Stimulated activated CD4-positive, alpha-beta T cell treated with anti-CD3 and anti-CD28 coated beads, Interleukin-1b, Interleukin-23, amount 100 ng/mL, for 48 hours (primary cell): Measurements from ENCODE around the gene AXL.
"Not testable (repeated sequence)": the region's sequence is repeated elsewhere in the genome, so short reads cannot be mapped to it uniquely, and the experiment has no call there.

Source experiments
- DNase-seq: peaks from one replicate; pipeline ENCODE4 v3.0.0-alpha.2; 2020

AXL gene

DNA sequence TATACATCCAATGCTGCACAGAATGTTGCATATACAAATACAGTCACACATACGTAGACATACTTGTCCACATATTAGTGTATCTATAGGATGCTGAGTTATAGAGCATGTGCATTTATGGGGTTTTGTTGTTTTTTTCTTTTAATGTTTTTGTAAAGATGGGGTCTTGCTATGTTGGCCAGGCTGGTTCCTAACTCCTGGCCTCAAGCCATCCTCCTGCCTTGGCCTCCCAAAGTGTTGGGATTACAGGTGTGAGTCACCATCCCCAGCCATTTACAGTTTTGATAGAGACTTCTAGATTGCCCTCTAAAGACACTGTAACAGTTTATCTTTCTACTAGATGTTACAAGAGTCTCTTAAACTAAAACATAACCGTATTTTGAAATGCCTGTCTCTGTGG is 59.5 kb downstream of the AXL start:
- DNase-seq = no peak

DNA sequence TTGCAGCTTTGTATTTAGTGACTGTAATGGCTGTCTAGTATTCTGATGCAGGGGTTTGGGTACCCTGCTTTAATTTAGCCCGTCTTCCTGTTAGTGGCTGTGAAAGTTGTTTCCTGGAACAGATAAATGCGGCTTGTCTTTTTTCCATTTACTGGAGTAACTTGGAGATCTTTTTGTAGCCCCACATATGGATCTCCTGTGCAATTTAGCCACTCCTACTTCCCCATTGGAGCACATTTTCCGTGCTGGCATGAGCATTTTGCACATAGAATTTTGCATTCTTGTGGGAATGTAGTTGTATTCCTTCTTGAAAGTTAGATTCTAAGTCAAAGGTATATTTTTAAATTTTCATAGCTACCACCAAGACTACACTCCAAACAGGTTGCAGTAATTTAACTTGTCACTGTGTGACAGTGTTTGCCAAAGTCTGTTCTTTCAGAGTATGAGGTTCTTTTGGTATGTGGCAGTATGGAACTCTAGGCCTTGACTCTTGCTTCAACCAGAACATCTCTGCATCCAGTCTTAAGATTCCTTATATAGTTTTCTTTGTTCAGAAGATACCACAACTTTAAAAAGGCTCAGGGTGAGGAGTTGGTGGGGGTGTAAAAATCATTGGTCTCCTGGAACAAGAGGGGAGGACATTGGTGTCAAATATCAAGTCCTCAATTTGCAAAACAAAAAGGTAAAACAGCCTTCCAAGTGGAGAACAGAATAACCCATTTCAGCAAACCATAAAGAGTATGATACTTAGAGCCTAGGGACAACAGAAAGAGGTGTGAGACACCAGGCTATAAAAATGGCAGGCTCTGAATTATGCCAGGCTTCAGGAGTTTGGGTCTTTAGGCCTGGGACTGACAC is 69.9 kb downstream of the AXL start:
- DNase-seq = no peak

DNA sequence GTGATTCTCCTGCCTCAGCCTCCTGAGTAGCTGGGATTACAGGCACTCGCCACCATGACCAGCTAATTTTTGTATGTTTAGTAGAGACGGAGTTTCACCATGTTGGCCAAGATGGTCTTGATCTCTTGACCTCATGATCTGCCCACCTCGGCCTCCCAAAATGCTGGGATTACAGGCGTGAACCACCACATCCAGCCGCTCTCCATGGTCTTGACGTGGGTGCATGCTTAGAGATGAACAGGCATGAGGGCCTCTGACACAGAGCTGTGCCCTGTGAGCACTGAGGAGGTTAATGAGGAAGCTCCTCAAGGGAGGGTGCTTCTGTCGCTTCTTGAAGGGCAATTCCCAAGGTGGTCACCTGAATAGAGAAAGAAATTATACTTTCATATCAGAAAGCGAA is 70.8 kb downstream of the AXL start:
- not testable (repeated sequence) for DNase-seq

DNA sequence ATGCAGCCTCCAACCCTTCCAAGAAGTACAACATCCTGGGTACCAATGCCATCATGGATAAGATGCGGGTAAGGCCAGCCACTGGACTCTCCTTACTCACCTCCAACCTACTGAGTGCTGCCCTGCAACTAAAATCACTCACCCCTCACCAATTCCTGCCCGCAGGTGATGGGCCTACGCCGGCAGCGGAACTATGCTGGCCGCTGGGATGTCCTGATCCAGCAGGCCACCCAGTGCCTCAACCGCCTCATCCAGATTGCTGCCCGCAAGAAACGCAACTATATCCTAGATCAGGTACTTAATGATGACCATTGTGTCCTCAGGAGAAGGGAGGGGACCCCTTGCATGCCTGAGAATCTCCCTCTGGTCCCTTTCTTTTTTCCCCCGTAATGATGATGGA is 75.4 kb downstream of the AXL start:
- no peak for DNase-seq

DNA sequence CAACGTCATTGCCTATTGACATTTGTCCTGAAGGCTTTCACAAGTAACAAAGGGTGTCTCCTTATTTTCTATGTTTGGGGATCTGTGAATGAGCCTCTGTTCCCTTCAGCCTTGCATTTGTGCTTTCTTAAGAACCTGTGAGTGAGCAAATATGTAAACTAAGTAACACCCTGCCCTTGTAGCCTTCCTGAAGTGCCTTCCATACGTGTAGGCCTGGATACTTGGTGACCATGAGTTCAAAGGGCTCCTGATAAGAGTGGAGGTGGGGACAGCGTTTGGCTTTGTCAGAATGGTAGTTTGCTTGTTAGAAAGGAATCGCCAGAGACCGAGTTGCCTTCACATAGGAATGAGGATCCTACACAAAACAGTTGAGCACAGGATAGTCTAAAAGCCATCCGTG is 76.5 kb downstream of the AXL start:
- DNase-seq = no peak

DNA sequence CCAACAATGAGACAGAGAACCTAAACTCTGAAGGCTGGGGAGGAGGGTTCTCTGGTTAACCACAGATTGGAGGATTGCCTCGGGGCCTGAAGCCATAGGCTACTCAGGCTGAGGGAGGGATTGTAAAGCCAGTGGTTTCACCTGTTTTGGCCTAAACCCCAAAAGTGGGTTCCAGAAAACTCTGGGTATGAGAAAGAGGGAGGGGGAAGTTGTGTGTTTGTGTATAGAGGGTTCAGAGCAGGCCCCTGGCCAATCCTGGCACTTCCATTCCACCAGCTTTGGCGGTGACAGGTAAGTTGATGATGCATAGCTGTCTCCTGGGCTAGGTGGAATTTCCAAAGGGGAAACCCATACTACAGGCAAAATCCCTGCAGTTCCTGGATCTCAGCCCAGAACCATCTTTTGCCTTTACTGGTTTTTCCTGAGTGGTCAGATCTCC is 77.4 kb downstream of the AXL start:
- DNase-seq = no peak

DNA sequence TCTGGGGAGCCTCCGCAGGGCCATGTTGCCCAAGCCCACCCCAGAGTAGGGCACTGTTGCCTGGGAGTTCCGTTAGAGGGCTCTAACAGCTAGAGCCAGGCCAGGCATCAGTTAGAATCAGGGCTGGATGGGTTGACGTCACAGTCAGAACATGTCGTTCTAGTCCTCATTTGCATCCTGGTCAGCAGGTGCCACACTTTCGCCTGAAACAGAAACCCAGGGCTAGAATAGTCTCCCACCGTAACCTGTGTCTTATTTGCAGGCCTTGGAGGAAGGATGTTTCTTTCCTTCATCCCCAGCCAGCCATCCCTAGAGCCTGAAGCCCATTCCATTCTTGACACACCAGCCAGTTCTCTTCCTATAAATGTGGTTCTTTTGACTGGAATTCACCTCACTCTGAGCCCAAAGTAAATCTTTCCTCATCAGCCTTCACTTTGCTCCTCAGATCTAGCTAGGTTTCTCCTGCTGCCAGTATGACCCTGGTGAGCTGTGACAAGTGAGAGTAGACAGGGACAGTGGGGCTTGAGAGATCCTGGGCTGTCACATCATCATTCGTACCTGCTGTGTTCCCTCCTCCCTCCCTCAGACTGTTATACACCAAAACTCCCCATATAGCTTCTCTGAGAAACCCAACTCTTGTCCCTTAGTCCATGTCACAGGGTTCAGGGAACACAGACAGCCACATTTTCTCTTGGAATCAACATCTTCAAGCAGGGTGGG is 78.8 kb downstream of the AXL start:
- no peak for DNase-seq

DNA sequence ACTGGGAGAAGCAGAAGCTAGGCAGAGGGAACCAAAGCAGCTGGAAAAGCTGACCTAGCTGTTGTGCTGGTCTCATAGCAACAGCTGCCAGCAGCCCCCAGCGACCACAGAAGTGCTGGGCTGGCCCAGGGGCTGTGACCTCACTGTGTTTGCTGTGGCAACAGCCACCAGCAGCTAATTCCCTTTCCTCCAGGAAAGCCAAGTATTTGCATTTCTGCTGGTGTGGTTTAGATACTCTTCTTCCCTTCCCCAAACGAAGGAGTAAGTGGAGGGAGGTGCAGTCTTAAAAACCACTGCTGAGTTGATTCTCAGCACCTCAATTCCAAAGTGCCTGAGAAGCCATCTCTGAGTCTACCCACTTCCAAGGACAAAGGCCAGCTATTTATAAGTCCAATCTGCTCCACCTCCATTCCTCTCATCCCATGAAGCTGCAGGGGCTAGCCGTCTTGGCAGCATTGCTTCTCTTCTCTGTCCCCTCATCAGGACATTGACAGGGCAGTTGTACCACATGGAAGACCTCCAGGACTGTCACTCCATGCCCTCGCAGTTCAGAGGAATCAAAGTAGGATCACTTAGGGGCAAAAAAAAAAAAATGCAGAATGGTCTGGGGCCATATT is 79.4 kb downstream of the AXL start:
- DNase-seq = no peak

DNA sequence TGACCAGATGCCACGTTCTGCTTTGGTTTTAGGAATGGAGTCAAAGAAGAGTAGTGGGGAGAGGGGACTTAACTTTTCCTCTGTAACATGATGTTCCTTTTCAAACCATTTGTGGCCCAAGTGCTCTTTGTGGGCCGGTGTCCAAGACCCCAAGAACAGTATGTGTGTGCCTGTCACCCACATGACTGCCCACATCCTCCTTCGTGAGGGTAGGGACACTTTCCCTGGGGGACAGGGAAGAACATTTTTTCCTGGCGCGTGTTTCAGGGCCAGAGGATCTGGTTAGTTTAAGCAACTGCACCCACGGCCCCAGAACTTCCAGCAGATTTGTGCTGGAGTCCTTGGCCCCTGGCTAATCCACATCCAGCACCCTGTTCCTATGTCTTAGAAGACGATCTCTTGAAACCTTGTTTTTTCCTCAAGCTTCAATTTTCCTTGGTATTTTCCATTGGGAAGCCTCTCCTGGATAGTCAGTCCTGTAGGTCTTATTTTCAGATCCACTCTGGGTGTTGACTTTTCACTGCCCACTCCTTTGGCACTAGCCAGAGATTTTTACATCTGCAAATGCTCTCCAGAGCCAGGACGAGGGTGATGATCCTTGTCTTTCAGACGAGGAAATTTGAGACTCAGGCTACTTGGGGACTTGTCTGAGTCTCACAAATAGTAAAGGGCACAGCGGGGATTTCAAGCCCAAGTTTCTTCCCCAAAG is 80.2 kb downstream of the AXL start:
- no peak for DNase-seq

DNA sequence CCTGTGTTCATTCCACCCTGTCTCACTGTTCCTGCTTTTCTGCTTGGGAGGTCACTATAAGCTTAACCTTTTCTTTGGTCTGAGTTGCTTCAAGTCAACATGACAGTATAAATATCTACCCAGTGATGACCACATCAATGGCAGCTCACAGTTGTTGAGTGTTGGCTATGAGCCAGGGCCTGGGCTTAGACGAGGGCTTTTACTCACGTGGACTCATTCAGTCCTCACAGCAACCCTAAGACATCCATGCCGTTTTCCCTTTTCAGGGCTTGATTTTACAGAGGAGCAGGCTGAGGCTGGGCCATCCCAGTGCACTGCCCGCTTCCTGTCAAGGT is 80.7 kb downstream of the AXL start:
- DNase-seq = no peak

DNA sequence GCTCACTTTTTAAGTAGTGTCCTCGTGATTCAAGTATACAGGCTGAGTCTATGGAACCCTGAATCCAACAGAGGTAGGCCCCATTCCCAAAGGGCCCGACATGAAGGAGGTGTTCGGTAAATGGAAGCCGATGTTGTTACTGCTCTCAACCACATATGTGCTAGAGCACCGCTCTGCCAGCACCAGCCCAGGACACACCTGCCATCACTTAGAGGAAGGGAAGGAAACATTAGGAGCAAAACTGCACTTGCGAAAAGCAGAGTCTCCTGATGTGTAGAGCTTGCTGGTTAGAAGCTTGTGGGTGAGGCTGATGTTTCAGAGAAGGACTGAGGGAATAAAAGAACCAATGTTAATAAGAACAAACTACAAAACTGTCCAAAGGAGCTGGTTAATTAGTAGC is 81.5 kb downstream of the AXL start:
- no peak for DNase-seq

DNA sequence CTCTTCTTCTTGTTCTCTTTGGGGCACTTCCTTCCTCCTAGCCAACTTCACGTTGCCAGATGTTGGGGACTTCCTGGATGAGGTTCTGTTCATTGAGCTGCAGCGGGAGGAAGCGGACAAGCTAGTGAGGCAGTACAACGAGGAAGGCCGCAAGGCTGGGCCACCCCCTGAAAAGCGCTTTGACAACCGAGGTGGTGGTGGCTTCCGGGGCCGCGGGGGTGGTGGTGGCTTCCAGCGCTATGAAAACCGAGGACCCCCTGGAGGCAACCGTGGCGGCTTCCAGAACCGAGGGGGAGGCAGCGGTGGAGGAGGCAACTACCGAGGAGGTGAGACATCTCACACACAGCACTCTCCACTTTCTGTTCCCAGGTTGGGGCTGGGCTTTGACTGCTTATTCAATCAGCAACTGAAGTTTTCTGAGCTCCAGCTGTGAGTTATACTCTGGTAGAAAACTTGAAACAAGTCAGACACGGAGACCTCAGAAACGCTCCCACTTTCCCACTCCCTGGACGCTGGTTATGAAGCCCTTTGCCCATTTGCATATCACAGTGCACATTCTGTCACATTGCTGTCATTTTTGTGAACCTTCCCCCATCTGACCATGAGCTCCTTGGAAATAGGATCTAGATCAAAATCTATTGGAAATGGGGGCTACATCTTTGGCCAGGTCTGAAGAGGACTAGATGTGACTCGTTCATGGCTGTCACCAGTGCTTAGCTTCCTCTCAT is 83.8 kb downstream of the AXL start:
- DNase-seq = peak; percentile 70

DNA sequence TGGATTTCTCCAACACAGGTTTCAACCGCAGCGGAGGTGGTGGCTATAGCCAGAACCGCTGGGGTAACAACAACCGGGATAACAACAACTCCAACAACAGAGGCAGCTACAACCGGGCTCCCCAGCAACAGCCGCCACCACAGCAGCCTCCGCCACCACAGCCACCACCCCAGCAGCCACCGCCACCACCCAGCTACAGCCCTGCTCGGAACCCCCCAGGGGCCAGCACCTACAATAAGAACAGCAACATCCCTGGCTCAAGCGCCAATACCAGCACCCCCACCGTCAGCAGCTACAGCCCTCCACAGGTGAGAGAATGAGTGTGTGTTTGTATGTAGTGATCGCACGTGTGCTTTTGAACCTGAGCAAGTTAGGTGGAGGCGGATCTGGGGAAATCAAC is 84.9 kb downstream of the AXL start:
- no peak for DNase-seq

DNA sequence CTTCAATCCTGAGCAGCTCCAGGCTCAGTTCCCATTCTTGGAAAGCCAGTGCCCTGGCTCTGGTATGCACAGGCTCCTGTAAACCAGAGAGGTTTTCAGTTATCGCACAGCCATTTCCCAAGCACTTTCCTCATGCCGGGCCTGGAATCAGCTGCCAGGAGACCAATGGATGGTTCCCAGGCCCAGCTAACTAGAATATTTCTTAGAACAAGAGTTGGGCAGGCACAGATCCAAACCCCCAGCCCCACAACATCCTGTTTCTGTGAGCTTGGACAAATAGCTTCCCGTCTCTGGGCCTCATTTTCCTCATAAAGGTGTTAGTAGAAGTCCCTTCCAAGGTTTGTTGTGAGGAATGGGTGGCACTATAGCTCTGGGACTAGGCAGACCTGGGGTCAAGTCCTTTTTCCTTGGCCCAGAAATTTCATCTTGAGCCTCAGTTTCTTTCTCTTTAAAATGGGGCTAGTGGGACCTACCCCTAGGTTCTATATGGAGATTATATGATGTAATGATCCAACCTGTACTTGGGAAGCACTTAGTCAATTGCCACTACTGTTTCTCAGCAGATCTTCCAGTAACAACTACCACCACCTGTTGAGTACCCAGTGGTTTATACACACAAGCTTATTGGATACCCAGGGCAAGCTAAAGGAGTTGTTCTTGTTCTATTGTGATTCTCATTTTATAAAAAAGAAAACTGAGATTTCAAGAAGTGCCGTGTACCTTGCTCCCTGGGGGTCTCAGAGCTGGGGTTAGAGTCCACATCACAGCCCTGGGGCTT is 85.9 kb downstream of the AXL start:
- DNase-seq = no peak

DNA sequence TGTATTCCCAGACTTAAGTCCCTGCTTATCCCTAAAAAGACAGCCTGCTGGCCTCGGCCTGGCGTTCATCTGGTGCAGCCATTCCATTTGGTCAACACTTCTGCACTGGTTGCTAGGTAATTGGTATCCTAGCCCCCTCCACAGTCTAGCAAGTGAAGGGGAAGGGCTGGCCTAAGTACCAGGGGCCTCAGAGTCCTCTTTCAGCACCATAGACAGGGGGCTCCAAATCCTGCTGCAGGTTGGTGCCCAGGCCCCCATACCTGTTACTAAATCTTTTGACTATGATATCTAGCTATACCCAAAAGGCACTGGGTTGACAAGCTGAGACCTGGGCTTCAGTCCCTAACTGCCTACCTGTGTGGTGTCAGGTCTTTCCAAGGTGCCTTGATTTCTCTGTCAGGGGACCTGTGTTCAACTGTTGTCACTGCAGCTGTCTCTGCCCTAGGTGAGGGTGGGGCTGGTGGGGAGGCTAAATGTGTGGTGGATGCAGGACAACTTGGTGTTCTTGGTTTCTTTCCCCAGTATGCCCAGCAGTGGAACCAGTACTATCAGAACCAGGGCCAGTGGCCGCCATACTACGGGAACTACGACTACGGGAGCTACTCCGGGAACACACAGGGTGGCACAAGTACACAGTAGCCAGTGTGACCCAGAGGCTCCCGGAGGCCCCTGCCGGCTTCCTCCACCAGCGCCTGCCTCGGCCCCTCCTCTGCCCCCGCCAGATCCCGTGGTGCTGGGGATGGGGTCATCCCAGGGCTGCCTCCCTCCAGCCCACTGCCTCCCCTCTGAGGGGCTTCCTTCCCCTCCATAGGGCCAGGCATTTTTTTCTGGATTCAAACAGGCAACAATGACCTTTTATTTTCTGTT is 87.1 kb downstream of the AXL start:
- DNase-seq = no peak

DNA sequence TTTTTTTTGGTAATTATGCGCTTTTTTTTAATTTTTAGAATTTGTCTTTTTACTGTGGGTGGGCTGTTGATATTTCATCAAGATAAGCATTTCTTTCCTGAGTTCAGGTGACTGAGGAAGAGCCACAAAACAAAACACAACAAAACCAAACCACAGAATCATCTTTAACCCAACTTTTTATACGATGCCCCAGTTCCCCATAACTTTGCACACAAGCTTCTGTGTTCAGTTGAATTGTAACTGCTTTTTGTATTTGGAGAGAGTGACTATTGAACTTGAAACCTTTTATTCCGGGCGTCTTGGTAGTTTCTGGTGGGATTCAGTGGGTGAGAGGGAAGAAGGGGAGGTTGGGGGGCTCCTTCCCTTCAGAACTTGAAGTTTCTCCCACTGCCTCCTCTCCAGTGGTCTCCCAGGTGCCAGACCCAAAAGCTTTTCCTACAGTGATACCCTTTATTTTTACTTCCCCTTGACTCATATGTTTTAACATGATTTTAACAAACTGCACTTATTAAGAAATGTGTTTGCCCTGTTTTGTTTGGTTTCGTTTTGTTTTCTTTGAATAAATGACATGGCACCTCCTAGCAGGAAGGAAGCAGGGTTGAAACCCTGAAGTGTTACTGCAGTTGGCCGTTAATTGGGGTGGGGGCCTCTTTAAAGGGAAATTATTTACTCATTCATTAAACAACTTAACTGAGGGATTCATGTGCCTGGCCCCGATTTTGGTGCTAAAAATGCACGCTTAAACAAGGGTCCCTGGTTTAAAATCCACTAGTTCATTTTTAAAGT is 88.3 kb downstream of the AXL start:
- no peak for DNase-seq

DNA sequence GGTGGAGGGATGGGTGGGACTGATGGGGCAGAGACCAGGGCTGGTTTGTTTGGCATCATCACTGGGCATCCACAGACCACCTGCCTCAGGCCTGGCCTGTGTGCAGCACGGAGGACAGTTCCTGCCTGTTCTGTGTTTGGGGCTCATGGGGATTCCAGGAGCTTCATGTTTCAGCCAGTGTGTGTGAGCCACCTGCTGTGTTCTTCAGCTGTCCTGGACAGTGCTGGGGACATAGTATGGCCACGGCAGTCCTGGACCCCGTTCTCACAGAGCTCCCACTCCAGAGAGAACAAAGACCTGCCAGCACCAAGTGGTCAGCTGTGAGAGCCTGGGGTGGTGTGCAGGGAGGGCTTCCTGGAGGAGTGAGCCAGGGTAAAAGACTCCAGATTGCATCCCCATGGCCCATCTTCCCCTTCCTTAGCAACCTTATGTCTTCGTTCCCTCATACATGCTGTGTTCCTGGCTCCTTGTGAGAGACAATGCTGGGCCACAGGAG is 89.0 kb downstream of the AXL start:
- no peak for DNase-seq

DNA sequence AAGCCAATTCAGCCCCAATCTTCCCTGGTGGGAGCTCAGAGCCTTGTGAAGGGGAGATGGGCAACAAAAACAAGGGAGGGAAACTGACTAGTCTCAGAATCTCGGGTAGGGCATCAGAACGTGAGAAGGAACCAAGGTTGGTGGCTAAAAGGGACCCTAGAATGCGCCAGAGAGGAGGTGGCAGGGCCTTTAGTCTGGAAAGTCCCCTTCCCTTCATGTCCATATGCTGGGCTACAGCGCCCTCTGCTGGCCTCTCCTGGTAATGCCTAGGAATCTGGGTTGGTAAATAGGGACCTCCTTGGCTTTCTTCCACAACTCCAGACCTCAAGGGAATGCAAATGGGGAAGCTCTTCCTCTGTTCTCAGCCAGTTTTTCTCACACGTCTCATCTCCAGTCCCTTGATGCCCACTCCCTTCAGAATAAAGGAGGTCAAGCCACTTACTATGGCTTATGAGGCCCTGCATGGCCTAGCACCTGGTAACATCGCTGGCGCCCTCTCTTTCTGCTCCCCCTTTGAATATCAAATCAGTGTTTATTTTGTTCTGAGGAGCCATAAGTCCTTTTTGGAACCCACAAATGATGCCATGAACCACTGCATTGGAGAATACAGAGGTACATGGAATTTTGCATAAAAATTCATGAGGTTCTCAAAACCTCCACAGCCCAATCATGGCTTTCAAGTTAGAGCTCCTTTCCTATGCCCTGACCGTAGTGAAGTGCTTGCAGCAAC is 89.6 kb downstream of the AXL start:
- peak; percentile 90 for DNase-seq
